ENCODE measurements around the gene TSPAN18. TPM values are rescaled to one million over a fixed set of nuclear protein-coding genes. Genes with fewer than 3 reads are reported as not detected.

TSPAN18 gene
- total RNA-seq, 1 donor from 2014 or later = 2.8 TPM

GRCh38 chr11:44901786-44902185 lies 175.0 kb downstream of the TSPAN18 start:
- no peak overlapping the region for H3K4me3 Mint-ChIP-seq
- ATAC-seq (ENCODE audit: low read depth) (no peak), DNase-seq (no peak)
- peaks cover 9% of the 10 kb centered on the region for H3K4me1 Mint-ChIP-seq
- no peak overlapping the region for H3K27ac Mint-ChIP-seq
- no peak for TF ChIP-seq CTCF (IDR thresholded peaks at IDR 0.05)
- ChIA-PET POLR2A (no interaction called here), CTCF (no interaction called here)
- intact Hi-C loops (cut with micrococcal nuclease) = no loop called here
- no peaks in the 10 kb centered on the region for H3K9me3 Mint-ChIP-seq
- H3K27me3 Mint-ChIP-seq = peaks cover 3% of the 10 kb centered on the region
- no peaks in the 10 kb centered on the region for H3K36me3 Mint-ChIP-seq (ENCODE audit: low read depth)

- DNase-seq = no peak
- no peaks in the 10 kb centered on the region for H3K36me3 Mint-ChIP-seq (ENCODE audit: low read depth)
- ATAC-seq (ENCODE audit: low read depth) = no peak
- no peak for TF ChIP-seq CTCF (IDR thresholded peaks at IDR 0.05)
- H3K27me3 Mint-ChIP-seq = peaks cover 3% of the 10 kb centered on the region
- ChIA-PET POLR2A (no interaction called here), CTCF (no interaction called here)
- peaks cover 9% of the 10 kb centered on the region for H3K4me1 Mint-ChIP-seq
- no peaks in the 10 kb centered on the region for H3K9me3 Mint-ChIP-seq
- no peak overlapping the region for H3K4me3 Mint-ChIP-seq
- intact Hi-C loops (cut with micrococcal nuclease) = no loop called here
- no peak overlapping the region for H3K27ac Mint-ChIP-seq
These were observed 176.3 kb downstream of the TSPAN18 start for GRCh38 chr11:44903035-44903434.

GRCh38 chr11:44903518-44903917 lies 176.8 kb downstream of the TSPAN18 start:
- intact Hi-C loops (cut with micrococcal nuclease) = no loop called here
- Mint-ChIP-seq H3K36me3 (ENCODE audit: low read depth) (no peaks in the 10 kb centered on the region), H3K4me3 (no peak overlapping the region), H3K9me3 (no peaks in the 10 kb centered on the region), H3K27me3 (peaks cover 3% of the 10 kb centered on the region), H3K27ac (no peak overlapping the region), H3K4me1 (peaks cover 9% of the 10 kb centered on the region)
- DNase-seq (no peak), ATAC-seq (ENCODE audit: low read depth) (no peak)
- POLR2A ChIA-PET = no interaction called here
- no peak for TF ChIP-seq CTCF (IDR thresholded peaks at IDR 0.05)
- CTCF ChIA-PET = no interaction called here

GRCh38 chr11:44904261-44905020 lies 177.7 kb downstream of the TSPAN18 start:
- DNase-seq (no peak), ATAC-seq (ENCODE audit: low read depth) (no peak)
- CTCF ChIA-PET = no interaction called here
- no peak overlapping the region for H3K4me3 Mint-ChIP-seq
- no peaks in the 10 kb centered on the region for H3K9me3 Mint-ChIP-seq
- POLR2A ChIA-PET = no interaction called here
- peaks cover 3% of the 10 kb centered on the region for H3K27me3 Mint-ChIP-seq
- no peaks in the 10 kb centered on the region for H3K36me3 Mint-ChIP-seq (ENCODE audit: low read depth)
- peaks cover 9% of the 10 kb centered on the region for H3K4me1 Mint-ChIP-seq
- TF ChIP-seq CTCF (IDR thresholded peaks at IDR 0.05) = no peak
- no peak overlapping the region for H3K27ac Mint-ChIP-seq
- intact Hi-C loops (cut with micrococcal nuclease) = no loop called here

- ATAC-seq (ENCODE audit: low read depth) (peak; percentile 97), DNase-seq (no peak)
- POLR2A ChIA-PET = no interaction called here
- no peaks in the 10 kb centered on the region for H3K9me3 Mint-ChIP-seq
- intact Hi-C loops (cut with micrococcal nuclease) = no loop called here
- H3K27ac Mint-ChIP-seq = no peak overlapping the region
- H3K4me1 Mint-ChIP-seq = peaks cover 9% of the 10 kb centered on the region
- CTCF ChIA-PET = no interaction called here
- no peak overlapping the region for H3K4me3 Mint-ChIP-seq
- no peak for TF ChIP-seq CTCF (IDR thresholded peaks at IDR 0.05)
- peaks cover 3% of the 10 kb centered on the region for H3K27me3 Mint-ChIP-seq
- H3K36me3 Mint-ChIP-seq (ENCODE audit: low read depth) = no peaks in the 10 kb centered on the region
These were observed 178.5 kb downstream of the TSPAN18 start for GRCh38 chr11:44905131-44905866.
